BLaER1 treated with 17β-estradiol and CSF1 and Interleukin-3, amounts not matched to agents 10 nM and 100 nM (cell line): ENCODE results near the gene KCNC1.

Experiments
- H3K27ac ChIP-seq, 11 experiments: shearing (Covaris generic); formaldehyde crosslinking; 2 replicates each; pipeline ENCODE4 v1.8.1; 2022
- H3K27me3 ChIP-seq, 11 experiments: shearing (Covaris generic); formaldehyde crosslinking; 2 replicates each; pipeline ENCODE4 v1.8.1; 2022
- H3K36me3 ChIP-seq, 11 experiments: shearing (Covaris generic); formaldehyde crosslinking; 2 replicates each; pipeline ENCODE4 v1.8.1; 2022
- H3K4me1 ChIP-seq, 10 experiments: shearing (Covaris generic); formaldehyde crosslinking; 2 replicates each; pipeline ENCODE4 v1.8.1; 2022
- H3K4me2 ChIP-seq, 11 experiments: shearing (Covaris generic); formaldehyde crosslinking; 2 replicates each; pipeline ENCODE4 v1.8.1; 2022
- H3K4me3 ChIP-seq, 10 experiments: shearing (Covaris generic); formaldehyde crosslinking; 2 replicates each; pipeline ENCODE4 v1.8.1; 2022
- H3K9ac ChIP-seq, 11 experiments: shearing (Covaris generic); formaldehyde crosslinking; 2 replicates each; pipeline ENCODE4 v1.8.1; 2022
- H3K9me3 ChIP-seq, 11 experiments: shearing (Covaris generic); formaldehyde crosslinking; replicated peaks in 1 of 11; 2 replicates each; pipeline ENCODE4 v1.8.1; 2022
- H4K20me1 ChIP-seq, 11 experiments: shearing (Covaris generic); formaldehyde crosslinking; 2 replicates each; pipeline ENCODE4 v1.8.1; 2022
- Cebpa-rat ChIP-seq, 11 experiments: shearing (Covaris generic); IDR thresholded peaks; 2 replicates each; pipeline ENCODE4 v1.8.1; 2022

KCNC1 gene

GRCh38 chr11:17730608-17731462, 3.7 kb upstream of the KCNC1 start:
- peaks cover 0 to 2% (median 0%) of the 10 kb centered on the region in 11 experiments; a peak in 2 of 22 replicates for H3K9me3 ChIP-seq
- peaks cover 0 to 32% (median 9%) of the 10 kb centered on the region in 11 experiments; a peak in 10 of 22 replicates for H4K20me1 ChIP-seq
- no peak overlapping the region for H3K4me3 ChIP-seq
- no peak overlapping the region for H3K9ac ChIP-seq
- TF ChIP-seq Cebpa-rat (IDR thresholded peaks at IDR 0.05), result no peak
- H3K4me2 ChIP-seq, result no peak overlapping the region
- H3K27me3 ChIP-seq, result peaks cover 0 to 26% (median 16%) of the 10 kb centered on the region in 11 experiments; a peak in 17 of 22 replicates
- no peak overlapping the region for H3K27ac ChIP-seq
- peaks cover 5 to 11% (median 7%) of the 10 kb centered on the region in 10 experiments; a peak in 15 of 20 replicates for H3K4me1 ChIP-seq
- H3K36me3 ChIP-seq, result no peaks in the 10 kb centered on the region

GRCh38 chr11:17733261-17733660, 1.3 kb upstream of the KCNC1 start:
- peaks cover 0 to 51% (median 15%) of the 10 kb centered on the region in 11 experiments; a peak in 15 of 22 replicates for H4K20me1 ChIP-seq
- no peaks in the 10 kb centered on the region for H3K36me3 ChIP-seq
- TF ChIP-seq Cebpa-rat (IDR thresholded peaks at IDR 0.05), result no peak
- peaks cover 0 to 8% (median 0%) of the 10 kb centered on the region in 11 experiments; a peak in 3 of 22 replicates for H3K9me3 ChIP-seq
- H3K9ac ChIP-seq, result no peak overlapping the region
- peaks cover 0 to 29% (median 16%) of the 10 kb centered on the region in 11 experiments; a peak in 17 of 22 replicates for H3K27me3 ChIP-seq
- no peak overlapping the region for H3K27ac ChIP-seq
- H3K4me1 ChIP-seq, result peaks cover 13 to 35% (median 23%) of the 10 kb centered on the region in 10 experiments; a peak in 19 of 20 replicates
- no peak overlapping the region for H3K4me2 ChIP-seq
- no peak overlapping the region for H3K4me3 ChIP-seq

GRCh38 chr11:17734986-17735817, 621 bp downstream of the KCNC1 start:
- peak overlapping the region; percentile 55 to 72 (median 62) for H3K4me3 ChIP-seq
- H3K9ac ChIP-seq, result peak overlapping the region in 3 of 11 experiments; percentile 38 to 58 (median 55); a peak in 5 of 22 replicates
- peak overlapping the region; percentile 89 to 99 (median 95) for H3K4me2 ChIP-seq
- no peak for TF ChIP-seq Cebpa-rat (IDR thresholded peaks at IDR 0.05)
- peaks cover 0 to 64% (median 15%) of the 10 kb centered on the region in 11 experiments; a peak in 15 of 22 replicates for H4K20me1 ChIP-seq
- peaks cover 13 to 44% (median 33%) of the 10 kb centered on the region in 10 experiments; a peak in 19 of 20 replicates for H3K4me1 ChIP-seq
- no peak overlapping the region for H3K27ac ChIP-seq
- H3K9me3 ChIP-seq, result peaks cover 0 to 8% (median 0%) of the 10 kb centered on the region in 11 experiments; a peak in 3 of 22 replicates
- no peaks in the 10 kb centered on the region for H3K36me3 ChIP-seq
- peaks cover 0 to 34% (median 16%) of the 10 kb centered on the region in 11 experiments; a peak in 17 of 22 replicates for H3K27me3 ChIP-seq

GRCh38 chr11:17735818-17736578, 1.4 kb downstream of the KCNC1 start:
- no peak for TF ChIP-seq Cebpa-rat (IDR thresholded peaks at IDR 0.05)
- H3K27ac ChIP-seq, result no peak overlapping the region
- peaks cover 13 to 44% (median 33%) of the 10 kb centered on the region in 10 experiments; a peak in 19 of 20 replicates for H3K4me1 ChIP-seq
- H3K4me3 ChIP-seq, result no peak overlapping the region; a peak in 2 of 20 replicates
- no peaks in the 10 kb centered on the region for H3K36me3 ChIP-seq
- no peak overlapping the region for H3K9ac ChIP-seq
- H3K27me3 ChIP-seq, result peaks cover 0 to 34% (median 16%) of the 10 kb centered on the region in 11 experiments; a peak in 17 of 22 replicates
- H3K4me2 ChIP-seq, result peak overlapping the region in 9 of 11 experiments; percentile 20 to 98 (median 91); a peak in 14 of 22 replicates
- peaks cover 0 to 8% (median 0%) of the 10 kb centered on the region in 11 experiments; a peak in 3 of 22 replicates for H3K9me3 ChIP-seq
- peaks cover 0 to 65% (median 15%) of the 10 kb centered on the region in 11 experiments; a peak in 15 of 22 replicates for H4K20me1 ChIP-seq

GRCh38 chr11:17736579-17736893, 2.0 kb downstream of the KCNC1 start:
- H3K4me1 ChIP-seq, result peaks cover 13 to 44% (median 33%) of the 10 kb centered on the region in 10 experiments; a peak in 19 of 20 replicates
- no peak overlapping the region for H3K27ac ChIP-seq
- peaks cover 0 to 34% (median 16%) of the 10 kb centered on the region in 11 experiments; a peak in 17 of 22 replicates for H3K27me3 ChIP-seq
- no peak overlapping the region for H3K9ac ChIP-seq
- H4K20me1 ChIP-seq, result peaks cover 0 to 67% (median 15%) of the 10 kb centered on the region in 11 experiments; a peak in 15 of 22 replicates
- peaks cover 0 to 8% (median 0%) of the 10 kb centered on the region in 11 experiments; a peak in 3 of 22 replicates for H3K9me3 ChIP-seq
- no peak for TF ChIP-seq Cebpa-rat (IDR thresholded peaks at IDR 0.05)
- H3K4me2 ChIP-seq, result peak overlapping the region in 8 of 11 experiments; percentile 50 to 97 (median 90); a peak in 15 of 22 replicates
- no peaks in the 10 kb centered on the region for H3K36me3 ChIP-seq
- no peak overlapping the region for H3K4me3 ChIP-seq

- H3K4me2 ChIP-seq, result peak overlapping the region in 10 of 11 experiments; percentile 36 to 97 (median 78); a peak in 20 of 22 replicates
These were observed 2.6 kb downstream of the KCNC1 start for GRCh38 chr11:17736930-17737817.

More at GRCh38 chr11:17736930-17737817, 2.6 kb downstream of the KCNC1 start:
- Histone ChIP-seq H3K9ac (no peak overlapping the region), H3K36me3 (no peaks in the 10 kb centered on the region), H3K27me3 (peaks cover 0 to 34% (median 16%) of the 10 kb centered on the region in 11 experiments; a peak in 17 of 22 replicates), H4K20me1 (peaks cover 0 to 65% (median 15%) of the 10 kb centered on the region in 11 experiments; a peak in 15 of 22 replicates), H3K9me3 (peaks cover 0 to 8% (median 0%) of the 10 kb centered on the region in 11 experiments; a peak in 3 of 22 replicates), H3K4me3 (no peak overlapping the region), H3K27ac (no peak overlapping the region), H3K4me1 (peaks cover 13 to 44% (median 33%) of the 10 kb centered on the region in 10 experiments; a peak in 19 of 20 replicates)
- TF ChIP-seq Cebpa-rat (IDR thresholded peaks at IDR 0.05), result no peak
